HG02623 (cell line): ENCODE measurements around the gene PIP5KL1.

Experiments
- ATAC-seq: cut with Tn5 transposase; IDR thresholded peaks from one replicate; pipeline ENCODE4 v1.9.1; 2021; ENCODE audit warnings: moderate library complexity; ENCODE audit not compliant: unreplicated experiment

PIP5KL1 gene

GRCh38 chr9:127916720-127917581, 13.6 kb downstream of the PIP5KL1 start, which contains the start of gene ST6GALNAC4:
Gene ST6GALNAC4 (minus strand): TSS chr9:127917041. CDS start chr9:127916419, 622 bp downstream.
- peak; percentile 68 for ATAC-seq

GRCh38 chr9:127915801-127916719, 14.5 kb downstream of the PIP5KL1 start:
- no peak for ATAC-seq

GRCh38 chr9:127915325-127915752, 15.2 kb downstream of the PIP5KL1 start:
- no peak for ATAC-seq

GRCh38 chr9:127913682-127914081, 16.9 kb downstream of the PIP5KL1 start:
- ATAC-seq = no peak

- ATAC-seq = no peak
These were observed 17.7 kb downstream of the PIP5KL1 start for GRCh38 chr9:127912882-127913281.

- no peak for ATAC-seq
These were observed 18.3 kb downstream of the PIP5KL1 start for GRCh38 chr9:127912296-127912695.

- ATAC-seq = no peak
These were observed 19.9 kb downstream of the PIP5KL1 start for GRCh38 chr9:127910613-127911205.

GRCh38 chr9:127909839-127910273, 20.7 kb downstream of the PIP5KL1 start:
- ATAC-seq = no peak

GRCh38 chr9:127908660-127908926, 22.0 kb downstream of the PIP5KL1 start:
- no peak for ATAC-seq

- no peak for ATAC-seq
These were observed 22.5 kb downstream of the PIP5KL1 start for GRCh38 chr9:127907867-127908659.

GRCh38 chr9:127905788-127906191, 24.8 kb downstream of the PIP5KL1 start:
- ATAC-seq = no peak

GRCh38 chr9:127905004-127905728, 25.4 kb downstream of the PIP5KL1 start:
- ATAC-seq = no peak

GRCh38 chr9:127904561-127905003, 26.0 kb downstream of the PIP5KL1 start:
- ATAC-seq = no peak

GRCh38 chr9:127903557-127904475, 26.8 kb downstream of the PIP5KL1 start:
- ATAC-seq = no peak

- ATAC-seq = peak; percentile 66
These were observed 31.2 kb downstream of the PIP5KL1 start, which contains the start of gene ST6GALNAC6 for GRCh38 chr9:127899128-127899943. Gene ST6GALNAC6 (minus strand): TSS chr9:127899603. CDS start chr9:127897981, 1,622 bp downstream.

- no peak for ATAC-seq
These were observed 32.0 kb downstream of the PIP5KL1 start for GRCh38 chr9:127898433-127899127.

- no peak for ATAC-seq
These were observed 33.3 kb downstream of the PIP5KL1 start for GRCh38 chr9:127897193-127897692.
